Colon (tissue), 2 donors: ENCODE data around the gene TBC1D4.

Source experiments
- FAIRE-seq: peaks from 2 replicates; lab custom pipeline; 2012; peaks lifted over from hg19 to GRCh38; lab: Jason Lieb, UNC
- donor health status: control.
- donor health status: control.

TBC1D4 gene, protein sequence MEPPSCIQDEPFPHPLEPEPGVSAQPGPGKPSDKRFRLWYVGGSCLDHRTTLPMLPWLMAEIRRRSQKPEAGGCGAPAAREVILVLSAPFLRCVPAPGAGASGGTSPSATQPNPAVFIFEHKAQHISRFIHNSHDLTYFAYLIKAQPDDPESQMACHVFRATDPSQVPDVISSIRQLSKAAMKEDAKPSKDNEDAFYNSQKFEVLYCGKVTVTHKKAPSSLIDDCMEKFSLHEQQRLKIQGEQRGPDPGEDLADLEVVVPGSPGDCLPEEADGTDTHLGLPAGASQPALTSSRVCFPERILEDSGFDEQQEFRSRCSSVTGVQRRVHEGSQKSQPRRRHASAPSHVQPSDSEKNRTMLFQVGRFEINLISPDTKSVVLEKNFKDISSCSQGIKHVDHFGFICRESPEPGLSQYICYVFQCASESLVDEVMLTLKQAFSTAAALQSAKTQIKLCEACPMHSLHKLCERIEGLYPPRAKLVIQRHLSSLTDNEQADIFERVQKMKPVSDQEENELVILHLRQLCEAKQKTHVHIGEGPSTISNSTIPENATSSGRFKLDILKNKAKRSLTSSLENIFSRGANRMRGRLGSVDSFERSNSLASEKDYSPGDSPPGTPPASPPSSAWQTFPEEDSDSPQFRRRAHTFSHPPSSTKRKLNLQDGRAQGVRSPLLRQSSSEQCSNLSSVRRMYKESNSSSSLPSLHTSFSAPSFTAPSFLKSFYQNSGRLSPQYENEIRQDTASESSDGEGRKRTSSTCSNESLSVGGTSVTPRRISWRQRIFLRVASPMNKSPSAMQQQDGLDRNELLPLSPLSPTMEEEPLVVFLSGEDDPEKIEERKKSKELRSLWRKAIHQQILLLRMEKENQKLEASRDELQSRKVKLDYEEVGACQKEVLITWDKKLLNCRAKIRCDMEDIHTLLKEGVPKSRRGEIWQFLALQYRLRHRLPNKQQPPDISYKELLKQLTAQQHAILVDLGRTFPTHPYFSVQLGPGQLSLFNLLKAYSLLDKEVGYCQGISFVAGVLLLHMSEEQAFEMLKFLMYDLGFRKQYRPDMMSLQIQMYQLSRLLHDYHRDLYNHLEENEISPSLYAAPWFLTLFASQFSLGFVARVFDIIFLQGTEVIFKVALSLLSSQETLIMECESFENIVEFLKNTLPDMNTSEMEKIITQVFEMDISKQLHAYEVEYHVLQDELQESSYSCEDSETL (N-terminal part only)

DNA sequence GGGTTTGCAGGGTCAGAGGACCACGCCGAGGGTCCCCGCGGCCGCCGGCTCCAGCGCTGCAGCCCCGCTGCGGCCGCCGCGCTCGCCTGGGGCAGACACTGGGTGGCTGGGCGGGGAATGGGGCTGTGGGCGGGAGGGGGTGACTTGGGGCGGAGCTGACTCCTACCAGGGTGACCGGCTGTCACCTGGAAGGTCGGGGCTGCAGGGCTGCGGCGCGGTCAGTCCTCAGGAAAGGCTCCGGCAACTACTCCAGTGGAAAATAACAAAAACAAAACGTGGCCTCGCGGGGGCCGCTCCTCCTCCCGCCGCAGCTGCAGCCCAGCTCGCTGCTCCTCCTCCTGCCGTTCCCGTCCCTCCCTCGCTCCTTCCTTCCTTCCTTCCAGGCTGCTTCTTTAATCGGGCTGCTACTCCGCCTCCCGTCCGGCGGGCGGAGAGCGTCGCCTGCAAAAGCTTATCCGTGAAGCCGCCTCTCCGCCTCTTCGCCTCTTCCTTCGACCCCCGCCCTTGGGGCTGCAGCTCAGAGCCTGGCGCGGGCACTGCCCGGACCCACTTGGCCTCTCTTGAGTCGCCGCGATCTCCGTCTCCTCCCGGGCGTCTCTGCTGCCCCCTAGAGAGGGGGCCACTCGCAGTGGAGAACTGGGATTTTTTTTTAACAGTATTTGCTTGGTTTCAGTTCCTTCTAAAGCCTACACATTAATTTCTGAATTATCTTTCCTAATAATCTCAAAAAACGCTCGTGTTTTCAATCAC is at the start of gene TBC1D4:
Gene TBC1D4 (minus strand): TSS at position 100 of the 750 bp plus-strand sequence. CDS start 402 bp downstream, outside the sequence.
- FAIRE-seq: no peak

DNA sequence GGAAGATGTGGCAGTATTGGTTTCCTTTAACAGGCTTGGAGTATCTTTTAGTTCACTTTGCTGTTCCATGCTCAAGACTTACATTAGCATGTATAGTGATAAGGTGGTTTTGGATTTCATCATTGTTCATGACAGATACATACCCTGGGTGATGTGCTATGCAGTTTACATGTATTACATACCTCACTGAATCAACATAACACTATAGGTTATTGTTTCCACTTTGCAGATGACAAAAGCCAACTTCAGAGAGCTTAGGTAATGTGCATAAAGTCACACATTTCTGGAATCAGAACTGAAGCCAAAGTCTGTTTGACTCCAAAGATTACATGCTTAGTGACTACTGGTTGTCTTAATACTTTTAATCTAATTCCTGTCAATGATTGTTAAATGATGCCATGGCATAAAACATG is 48.6 kb upstream of the TBC1D4 start:
- no peak for FAIRE-seq

DNA sequence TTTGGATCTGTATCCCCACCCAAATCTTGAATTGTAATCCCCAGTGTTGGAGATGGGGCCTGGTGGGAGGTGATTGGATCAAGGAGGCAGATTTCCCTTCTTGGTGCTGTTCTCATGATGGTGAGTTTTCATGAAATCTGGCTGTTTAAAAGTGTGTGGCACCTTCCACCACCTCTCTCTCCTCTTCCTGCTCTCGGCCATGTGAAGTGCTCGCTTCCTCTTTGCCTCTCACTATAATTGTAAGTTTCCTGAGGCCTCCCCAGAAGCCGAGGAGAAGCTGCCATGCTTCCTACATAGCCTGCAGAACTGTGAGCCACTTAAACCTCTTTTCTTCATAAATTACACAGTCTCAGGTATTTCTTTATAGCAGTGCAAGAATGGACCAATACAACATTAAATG is 40.0 kb upstream of the TBC1D4 start:
- no peak for FAIRE-seq

DNA sequence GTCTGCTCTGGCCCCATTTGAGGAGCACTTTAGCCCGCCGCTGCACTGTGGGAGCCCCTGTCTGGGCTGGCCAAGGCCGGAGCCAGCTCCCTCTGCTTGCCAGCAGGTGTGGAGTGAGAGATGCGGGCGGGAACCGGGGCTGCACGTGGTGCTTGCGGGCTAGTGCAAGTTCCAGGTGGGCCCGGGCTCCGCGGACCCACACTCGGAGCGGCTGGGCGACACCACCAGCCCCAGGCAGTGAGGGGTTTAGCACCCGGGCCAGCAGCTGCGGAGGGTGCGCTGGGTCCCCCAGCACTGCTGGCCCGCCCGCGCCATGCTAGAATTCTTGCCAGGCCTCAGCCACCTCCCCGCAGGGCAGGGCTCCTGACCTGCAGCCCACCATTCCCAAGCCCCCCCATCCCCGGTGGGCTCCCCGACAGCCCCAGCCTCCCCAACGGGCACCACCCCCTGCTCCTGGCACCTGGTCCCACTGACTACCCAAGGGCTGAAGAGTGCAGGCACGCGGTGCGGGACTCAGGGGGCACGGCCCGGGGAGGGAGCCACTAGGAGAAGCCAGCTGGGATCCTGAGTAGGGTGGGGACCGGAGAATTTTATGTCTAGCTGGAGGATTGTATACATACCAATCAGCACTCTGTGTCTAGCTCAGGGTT is 36.6 kb upstream of the TBC1D4 start:
- no peak for FAIRE-seq

DNA sequence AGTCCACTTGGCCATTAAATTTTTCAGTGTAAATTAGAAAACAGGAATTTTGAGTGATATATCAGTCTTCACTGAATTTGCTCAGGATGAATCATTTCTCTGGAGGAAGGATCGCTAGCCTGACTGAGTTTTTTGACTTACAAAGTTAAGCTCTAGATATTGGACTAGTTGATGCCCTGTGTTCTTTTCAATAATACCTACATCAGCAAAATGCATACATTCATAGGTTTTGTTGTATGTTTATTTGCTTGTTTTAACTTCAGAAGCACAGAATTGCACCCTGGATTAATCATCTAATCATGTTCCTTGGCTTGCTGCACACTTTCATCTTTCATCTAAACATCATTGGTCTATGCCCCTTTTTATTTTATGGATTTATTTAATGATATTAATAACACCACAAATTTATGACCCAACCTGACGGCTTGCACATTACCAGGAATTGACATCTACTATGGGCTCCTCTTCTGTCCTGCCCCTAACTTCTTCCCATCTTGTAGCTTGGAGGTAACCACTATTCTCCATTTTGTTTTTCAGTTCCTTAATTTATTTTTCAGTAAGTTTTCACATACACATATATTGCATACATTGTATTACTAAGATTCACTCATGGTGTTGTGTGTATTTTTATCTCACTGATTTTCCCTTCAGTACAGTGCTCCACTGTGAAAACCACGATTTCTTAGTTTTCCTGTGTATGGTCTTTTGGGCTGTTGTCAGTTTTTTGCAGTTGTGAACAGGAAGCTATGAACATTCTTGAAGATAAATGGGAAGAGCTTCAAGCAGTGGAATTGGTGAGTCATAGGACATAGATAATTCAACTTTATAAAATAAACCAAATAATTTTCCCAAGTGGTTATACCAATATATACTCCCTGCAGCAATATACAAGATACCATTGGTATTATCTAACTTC is 32.4 kb upstream of the TBC1D4 start:
- no peak for FAIRE-seq

DNA sequence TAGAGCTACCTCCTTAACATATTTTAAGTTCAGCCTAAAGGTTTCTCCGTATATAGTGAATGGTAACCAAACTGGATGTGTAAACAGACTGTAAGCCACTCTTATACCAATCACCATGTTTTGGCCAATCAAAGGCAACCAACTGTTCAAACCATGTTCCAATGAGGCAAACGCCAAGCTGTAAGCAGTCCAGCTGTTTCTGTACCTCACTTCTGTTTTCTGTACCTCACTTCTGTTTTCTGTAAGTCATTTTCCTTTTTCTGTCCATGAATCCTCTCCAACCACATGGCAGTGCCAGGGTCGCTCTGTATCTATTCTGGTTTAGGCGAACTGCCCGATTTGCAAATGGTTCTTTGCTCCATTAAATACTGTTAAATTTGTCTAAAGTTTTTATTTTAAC is 31.3 kb upstream of the TBC1D4 start:
- no peak for FAIRE-seq

DNA sequence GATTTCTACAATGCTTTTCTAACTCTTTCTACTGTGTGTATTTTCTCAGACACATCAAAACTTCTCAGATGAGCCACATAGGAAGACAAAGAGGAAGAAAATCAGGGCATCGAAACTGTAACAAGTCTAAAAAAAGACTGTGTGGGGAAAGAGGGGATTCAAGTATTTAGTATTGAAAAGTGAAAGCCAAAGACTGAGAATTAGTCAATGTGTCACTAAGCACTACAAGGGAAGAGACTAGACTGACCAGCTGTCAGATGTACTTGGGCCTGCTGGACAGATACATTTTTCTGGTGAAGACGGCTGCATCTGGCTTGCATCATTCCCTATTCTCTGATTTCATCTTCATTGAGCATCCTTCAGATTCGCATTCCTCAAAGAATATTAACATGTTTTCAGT is 30.3 kb upstream of the TBC1D4 start:
- FAIRE-seq: no peak

DNA sequence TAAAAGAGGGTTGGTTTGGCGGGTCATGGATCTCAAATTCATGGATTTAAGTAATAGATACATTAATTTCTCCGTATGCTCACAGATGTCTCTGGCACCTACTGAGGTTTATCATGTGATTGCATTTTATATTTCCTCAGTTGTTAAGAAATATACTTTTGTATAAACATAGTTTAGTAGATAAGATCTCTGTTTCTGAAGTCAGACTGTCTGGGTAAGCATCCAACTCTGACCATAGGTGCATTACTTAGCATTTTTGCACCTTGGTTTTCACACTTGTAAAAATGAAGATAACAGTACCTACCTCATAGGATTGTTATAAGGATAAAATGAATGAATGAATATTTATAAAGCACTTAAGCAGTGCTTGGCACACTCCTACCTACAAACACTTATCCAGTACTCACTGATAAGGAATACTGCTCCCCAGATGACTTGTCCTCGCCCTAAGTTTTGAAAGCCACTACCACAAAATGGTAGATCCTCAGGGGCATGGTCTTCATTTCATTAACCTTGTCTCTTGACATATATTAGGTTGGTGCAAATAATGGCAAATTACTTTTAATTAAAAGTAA is 29.2 kb upstream of the TBC1D4 start:
- FAIRE-seq: no peak

DNA sequence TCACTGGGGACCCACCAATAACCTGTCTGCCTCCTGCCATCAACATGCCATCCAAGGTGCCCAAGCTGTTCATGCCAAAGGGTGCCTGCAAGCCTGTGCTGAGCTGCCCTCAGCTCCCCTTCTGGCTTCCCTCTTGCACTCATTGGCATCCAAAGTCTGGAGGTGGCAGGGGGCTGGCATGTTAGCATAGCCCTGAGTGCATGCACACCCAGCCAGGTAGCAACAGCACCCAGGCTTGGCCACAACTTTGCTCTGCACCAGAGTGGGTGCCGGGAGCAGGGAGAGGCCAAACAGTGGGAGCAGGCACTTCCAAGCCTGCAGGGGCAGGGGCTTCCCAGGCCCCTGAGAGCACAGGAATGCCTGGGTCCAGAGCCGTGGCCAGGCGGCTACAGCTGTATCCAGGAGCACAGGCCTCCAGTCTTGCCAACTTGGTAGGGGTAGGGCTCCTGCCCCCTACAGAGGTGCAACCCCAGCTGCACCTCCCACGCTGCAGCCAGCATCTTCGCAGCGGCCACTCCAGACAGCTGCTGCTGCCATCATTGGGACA is 26.1 kb upstream of the TBC1D4 start:
- FAIRE-seq: no peak

DNA sequence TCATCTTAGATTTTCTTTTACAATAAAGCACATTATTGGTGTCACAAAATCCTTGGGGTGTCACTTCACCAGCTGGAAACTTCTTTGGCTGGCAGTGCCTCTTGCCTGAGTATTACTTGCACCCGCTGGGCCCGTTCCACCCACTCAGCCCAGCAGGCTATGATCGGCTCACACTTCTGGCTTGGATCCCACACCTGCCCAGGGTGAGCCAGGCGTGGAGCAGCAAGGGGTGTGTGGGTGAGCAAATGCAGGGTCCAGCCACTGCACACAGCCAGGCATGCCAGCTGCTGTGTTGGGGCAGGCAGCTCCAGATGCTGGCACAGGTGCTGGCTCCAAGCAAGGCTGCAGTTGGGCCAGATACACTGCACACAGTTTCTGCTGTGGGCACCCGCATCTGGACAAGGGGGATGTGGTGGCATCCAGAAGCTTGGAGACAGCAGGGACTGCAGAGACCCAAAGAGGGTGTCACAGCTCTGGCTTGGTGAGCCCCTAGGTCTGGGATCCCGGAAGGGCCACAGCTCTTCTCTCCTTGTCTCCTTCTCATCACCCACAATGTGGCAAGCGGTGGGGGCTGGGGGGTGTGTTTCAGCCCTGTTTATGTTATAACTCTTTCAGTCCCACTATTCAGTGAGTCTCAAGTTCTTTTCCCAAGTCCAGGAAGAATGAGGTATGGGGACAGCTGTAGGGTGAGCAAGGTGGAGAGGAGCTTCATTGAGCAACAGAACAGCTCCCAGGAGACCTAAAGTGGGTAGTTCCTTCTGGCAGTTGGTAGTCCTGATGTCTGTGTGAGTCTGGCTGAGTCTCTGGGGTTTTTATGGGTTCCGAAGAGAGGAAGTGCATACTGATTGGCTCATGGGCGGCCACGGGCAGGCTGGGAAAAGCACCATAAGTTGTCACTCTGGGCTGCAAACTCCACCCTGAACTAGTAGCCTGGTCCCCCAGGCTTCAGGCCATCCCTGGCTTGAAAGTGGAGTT is 25.3 kb upstream of the TBC1D4 start:
- no peak for FAIRE-seq

DNA sequence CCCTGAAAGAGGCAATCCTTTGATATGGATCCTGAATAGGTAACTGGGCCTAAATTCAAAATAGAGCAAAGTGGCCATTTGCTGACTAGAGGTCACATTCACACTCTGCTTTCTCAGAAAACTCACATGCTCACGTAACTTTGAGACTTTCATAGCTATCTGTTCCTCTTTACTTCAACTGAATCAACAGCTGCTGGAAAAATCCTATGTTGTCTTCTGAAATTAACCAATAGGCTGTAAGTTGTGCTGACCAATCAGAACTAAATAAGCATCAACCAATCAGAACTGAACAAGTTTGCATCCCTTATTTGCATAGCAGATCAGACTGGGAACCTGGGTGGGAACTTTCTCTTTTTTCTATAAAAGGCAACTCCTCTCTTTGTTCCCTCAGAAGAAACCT is 24.0 kb upstream of the TBC1D4 start:
- FAIRE-seq: no peak

DNA sequence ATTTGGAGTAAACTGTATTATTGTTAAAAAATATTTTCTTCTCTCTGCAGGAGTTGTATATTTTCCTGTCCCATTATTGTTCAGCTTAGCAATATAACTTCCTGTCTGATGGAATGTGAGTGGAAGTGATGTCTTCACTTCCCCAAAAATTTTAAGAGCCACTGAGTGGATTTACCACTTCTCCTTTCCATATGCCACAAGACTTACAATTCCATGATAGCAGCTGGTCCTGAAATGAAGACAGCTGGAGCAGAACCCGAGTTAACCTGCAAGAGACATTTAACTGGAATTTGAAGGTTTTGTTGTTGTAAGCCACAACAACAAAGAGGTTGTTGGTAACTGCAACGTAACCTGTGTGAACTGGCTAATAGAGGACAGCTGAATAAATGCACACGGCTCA is 23.4 kb upstream of the TBC1D4 start:
- FAIRE-seq: no peak

DNA sequence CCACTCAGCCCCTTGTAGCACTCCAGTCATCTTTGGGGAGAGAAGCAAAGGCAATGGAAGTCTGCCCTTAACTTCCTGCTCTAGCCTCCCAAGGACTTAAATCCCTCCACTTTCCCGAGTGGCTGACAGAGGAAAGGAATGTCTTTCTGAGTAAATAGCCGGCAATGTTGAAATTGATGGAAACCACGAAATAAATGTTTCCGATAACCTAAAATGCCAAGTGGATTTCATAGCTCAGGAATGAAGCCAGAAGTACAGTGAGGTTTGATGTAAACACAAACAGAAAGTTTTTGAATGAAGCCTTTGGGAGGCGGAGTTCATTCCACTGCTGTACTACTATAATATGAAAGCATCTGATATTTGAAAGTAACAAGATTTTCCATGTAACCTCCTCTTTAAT is 14.0 kb upstream of the TBC1D4 start:
- FAIRE-seq: no peak

DNA sequence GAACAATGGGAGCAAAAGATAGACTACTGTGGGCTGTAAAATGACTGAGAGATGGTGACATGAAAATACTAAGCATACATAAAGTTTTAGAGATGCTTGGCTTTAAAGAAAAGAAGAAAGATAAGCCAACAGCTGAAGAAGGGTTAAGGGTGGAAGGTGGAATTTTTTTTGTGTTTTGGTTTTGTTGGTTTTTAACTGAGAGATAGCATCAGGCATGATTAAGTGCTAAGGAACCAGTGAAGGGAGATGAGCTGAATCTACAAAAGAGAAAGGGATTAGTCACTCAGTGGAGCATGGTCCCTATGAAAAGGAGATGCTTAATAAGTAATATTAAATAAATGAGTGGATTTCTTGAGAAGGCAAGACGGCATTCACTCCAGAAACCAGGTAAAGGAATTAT is 12.5 kb upstream of the TBC1D4 start:
- FAIRE-seq: no peak

DNA sequence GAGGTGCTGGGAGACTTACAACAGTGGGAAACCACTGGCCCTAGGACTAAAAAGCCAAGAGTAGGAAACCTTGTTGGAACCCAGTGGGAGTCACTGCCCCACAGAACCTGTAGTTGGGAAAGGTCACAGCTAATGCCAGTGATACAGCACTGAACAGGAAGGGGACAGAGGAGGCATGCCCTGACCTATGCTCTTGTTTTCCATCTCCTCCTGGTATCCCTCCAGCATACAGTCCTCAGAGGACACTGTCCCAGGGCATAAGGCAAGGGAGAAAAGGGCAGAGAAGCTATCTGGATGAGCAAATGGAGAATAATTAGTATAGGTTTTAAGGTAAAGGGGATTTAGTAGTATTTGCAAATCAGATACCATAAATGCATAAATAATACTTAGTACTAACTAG is 11.2 kb upstream of the TBC1D4 start:
- FAIRE-seq: no peak

DNA sequence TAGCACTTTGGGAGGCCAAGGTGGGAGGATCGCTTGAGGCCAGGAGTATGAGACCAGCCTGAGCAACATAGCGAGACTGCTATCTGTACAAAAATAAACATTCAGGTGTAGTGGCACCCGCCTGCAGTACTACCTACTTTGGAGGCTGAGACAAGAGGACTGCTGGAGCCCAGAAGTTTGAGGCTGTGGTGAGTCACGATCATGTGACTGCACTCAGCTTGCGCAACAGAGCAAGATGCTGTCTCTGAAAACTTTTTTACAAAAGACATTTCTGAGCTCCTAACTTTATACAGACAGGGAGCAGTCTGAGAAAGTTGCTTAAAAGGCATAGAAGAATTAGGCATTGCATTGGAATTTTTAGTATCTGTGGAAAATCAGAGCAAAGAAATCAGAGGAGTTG is 10.4 kb upstream of the TBC1D4 start:
- FAIRE-seq: no peak

DNA sequence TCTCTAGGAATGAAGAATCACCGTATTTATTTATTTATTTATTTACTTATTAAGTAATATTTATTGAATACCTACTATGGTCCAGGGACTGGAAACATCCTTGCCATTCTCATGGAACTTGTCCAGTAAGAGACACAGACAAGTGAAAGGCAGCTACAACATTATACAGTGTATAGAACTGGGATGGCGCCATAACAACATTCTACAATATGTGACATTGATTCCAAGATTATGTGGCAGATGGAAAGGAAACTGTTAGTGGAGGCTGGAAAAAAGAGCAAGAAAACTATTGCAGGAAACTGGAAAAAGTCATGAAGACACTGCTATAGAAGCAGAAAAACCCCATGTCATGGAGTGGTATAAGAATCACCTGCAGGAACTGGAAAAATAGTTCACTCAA is 9.4 kb upstream of the TBC1D4 start:
- FAIRE-seq: no peak

DNA sequence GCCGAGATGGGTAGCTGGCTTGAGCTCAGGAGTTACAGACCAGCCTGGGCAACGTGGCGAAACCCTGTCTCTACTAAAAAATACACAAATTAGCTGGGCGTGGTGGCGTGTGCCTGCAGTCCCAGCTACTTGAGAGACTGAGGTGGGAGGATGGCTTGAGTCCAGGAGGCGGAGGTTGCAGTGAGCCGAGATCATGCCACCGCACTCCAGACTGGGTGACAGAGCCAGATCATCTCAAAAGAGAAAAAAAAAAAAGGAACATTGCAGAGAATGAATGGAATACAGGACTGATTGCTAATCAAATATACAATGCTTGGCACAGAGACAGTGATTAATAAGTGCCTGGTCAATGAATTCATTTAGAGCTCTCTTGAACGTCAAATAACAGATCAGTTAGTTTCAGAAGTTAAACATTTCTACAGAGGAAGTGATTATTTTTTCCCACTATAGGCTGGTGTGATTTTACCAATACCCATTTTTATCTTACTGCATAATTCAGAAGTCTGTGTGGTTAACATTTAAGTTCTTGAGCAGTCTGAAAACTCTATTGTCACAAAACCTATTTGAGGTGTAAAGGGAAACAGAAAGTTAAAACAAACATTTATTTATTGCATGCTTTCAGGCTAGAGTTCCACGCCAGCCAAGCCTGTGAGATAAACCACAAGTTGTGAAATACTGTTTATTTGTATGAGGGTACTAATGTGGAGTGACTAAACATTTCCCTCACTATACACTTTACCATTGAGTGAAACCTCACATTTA is 7.7 kb upstream of the TBC1D4 start:
- no peak for FAIRE-seq
